ENCODE measurements around the gene FDX1. TPM values are rescaled to one million over a fixed set of nuclear protein-coding genes. Genes with fewer than 3 reads are reported as not detected.

The FDX1 gene
- total RNA-seq, 3 donors from 2014 or later: 18.7 to 24.3 (median 19.0) TPM

DNA sequence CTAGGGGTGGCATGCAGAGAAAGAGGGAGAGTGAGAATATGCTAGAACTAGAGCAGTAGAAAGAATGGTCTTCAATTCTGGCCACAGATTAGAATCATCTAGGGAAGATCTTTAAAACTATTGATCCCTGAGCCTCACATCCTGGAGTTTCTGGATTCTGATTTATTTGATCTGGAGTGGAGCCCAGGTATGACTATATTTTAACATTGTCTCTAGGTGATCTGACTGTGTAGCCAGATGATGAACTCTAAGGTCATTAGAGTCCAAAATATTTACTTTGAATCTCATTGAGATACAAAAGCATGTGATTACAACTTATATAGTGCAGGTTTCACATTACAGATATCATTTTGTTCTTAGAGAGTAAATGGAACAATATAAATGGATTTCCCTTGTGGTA is 79.7 kb downstream of the FDX1 start:
- ATAC-seq (no peak), DNase-seq (no peak)
- Histone ChIP-seq H3K4me3 (no peak overlapping the region), H3K36me3 (ENCODE audit: low read depth) (no peaks in the 10 kb centered on the region), H3K9me3 (no peaks in the 10 kb centered on the region), H3K4me1 (ENCODE audit: low read depth) (no peaks in the 10 kb centered on the region)
- TF ChIP-seq, protein P1, sequence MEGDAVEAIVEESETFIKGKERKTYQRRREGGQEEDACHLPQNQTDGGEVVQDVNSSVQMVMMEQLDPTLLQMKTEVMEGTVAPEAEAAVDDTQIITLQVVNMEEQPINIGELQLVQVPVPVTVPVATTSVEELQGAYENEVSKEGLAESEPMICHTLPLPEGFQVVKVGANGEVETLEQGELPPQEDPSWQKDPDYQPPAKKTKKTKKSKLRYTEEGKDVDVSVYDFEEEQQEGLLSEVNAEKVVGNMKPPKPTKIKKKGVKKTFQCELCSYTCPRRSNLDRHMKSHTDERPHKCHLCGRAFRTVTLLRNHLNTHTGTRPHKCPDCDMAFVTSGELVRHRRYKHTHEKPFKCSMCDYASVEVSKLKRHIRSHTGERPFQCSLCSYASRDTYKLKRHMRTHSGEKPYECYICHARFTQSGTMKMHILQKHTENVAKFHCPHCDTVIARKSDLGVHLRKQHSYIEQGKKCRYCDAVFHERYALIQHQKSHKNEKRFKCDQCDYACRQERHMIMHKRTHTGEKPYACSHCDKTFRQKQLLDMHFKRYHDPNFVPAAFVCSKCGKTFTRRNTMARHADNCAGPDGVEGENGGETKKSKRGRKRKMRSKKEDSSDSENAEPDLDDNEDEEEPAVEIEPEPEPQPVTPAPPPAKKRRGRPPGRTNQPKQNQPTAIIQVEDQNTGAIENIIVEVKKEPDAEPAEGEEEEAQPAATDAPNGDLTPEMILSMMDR (IDR thresholded peaks at IDR 0.05): no peak
- intact Hi-C loops (cut with DNase I, micrococcal nuclease): no loop called here

DNA sequence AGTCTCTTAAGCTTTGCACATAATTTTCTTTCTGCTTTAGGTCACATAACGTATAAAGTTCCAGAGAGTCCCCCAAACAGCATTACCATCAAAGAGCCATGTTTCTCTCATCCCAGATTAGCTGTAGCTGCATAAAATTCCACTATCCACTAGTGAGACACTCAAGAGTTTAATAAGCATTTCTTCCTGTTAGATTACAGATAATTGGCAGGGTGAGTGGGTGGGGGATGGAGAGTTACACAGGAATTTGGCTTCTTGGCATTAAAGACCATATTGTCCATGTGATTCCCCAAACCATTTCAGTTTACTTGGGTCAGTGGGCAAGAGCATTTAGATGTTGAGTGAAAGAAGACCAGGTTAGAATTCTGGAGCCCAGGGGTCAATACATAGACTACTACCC is 82.3 kb downstream of the FDX1 start:
- TF ChIP-seq, protein P1 (IDR thresholded peaks at IDR 0.05): no peak
- Histone ChIP-seq H3K36me3 (ENCODE audit: low read depth) (no peaks in the 10 kb centered on the region), H3K4me1 (ENCODE audit: low read depth) (no peaks in the 10 kb centered on the region), H3K9me3 (no peaks in the 10 kb centered on the region), H3K4me3 (no peak overlapping the region)
- intact Hi-C loops (cut with DNase I, micrococcal nuclease): no loop called here
- ATAC-seq (no peak), DNase-seq (no peak)

DNA sequence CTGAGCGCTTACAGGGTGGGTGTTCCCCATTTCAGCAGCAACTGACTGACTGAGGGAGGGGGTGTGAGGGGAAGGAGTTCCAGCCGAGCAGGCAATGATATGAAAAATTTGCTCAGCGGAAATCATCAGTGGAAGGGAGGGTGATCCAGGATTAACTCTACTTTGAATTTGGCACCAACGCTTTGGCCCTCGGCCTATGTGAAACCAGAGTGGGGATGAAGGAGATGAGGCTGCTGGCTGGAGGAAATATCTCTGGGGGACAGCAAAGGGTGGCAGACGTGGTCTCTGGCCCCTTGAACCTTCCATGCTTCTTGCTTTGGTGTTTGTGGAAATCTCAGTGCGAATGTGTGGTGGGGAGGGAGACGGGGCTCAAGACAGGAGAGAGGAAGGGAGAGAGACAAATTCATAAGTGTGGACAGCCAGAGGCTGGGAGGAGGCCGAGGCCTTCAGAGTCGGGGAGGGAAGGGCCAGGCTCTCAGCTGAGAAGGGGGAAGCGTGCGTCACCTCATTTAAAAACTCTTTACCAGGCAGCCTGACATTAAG is 83.6 kb downstream of the FDX1 start:
- H3K36me3 ChIP-seq (ENCODE audit: low read depth): no peaks in the 10 kb centered on the region
- H3K4me3 ChIP-seq: no peak overlapping the region
- ATAC-seq: no peak
- H3K4me1 ChIP-seq (ENCODE audit: low read depth): no peaks in the 10 kb centered on the region
- TF ChIP-seq, protein P1 (IDR thresholded peaks at IDR 0.05): no peak
- no peak for DNase-seq
- intact Hi-C loops (cut with DNase I, micrococcal nuclease): no loop called here
- H3K9me3 ChIP-seq: no peaks in the 10 kb centered on the region

DNA sequence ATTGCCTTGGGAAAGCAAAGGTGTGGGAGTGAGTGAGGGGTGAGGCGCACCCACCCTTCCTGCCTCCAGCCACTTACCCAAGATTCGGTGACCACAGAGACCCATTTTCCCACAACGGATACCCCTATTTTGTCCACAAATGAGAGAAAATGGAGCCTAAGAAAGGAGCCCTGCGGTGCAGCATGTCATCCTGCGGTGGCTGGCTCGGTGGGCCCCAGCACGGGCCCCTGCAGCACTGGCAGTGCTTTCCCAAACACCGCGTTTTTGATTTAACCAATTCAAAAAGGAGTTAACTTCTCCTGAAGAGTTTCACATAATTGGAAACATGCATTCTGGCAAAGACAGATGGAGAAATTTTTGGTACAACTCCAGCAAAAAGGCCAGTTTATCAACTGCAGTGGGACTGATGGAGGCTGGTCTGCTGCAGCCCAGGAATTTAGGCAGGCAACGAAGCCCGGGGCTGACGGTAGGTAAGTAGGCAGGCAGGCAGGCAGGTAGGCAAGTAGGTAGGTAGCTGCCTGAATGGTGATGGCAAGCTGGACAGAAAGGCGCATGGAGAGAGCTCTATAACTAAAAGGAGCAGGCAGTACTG is 84.2 kb downstream of the FDX1 start:
- ATAC-seq (no peak), DNase-seq (no peak)
- intact Hi-C loops (cut with DNase I, micrococcal nuclease): no loop called here
- TF ChIP-seq, protein P1 (IDR thresholded peaks at IDR 0.05): no peak
- H3K36me3 ChIP-seq (ENCODE audit: low read depth): no peaks in the 10 kb centered on the region
- H3K4me3 ChIP-seq: no peak overlapping the region
- no peaks in the 10 kb centered on the region for H3K4me1 ChIP-seq (ENCODE audit: low read depth)
- no peaks in the 10 kb centered on the region for H3K9me3 ChIP-seq

Other genes with a start within 250 kb of the FDX1 start
- 10 to 100 TPM; 26.7 to 83.7 (median 26.8) TPM for gene RDX, start 133.3 kb upstream of the FDX1 start, total RNA-seq